ENCODE data around the gene CLECL1. TPM values are rescaled to one million over a fixed set of nuclear protein-coding genes. Genes with fewer than 3 reads are reported as not detected.

CLECL1 gene
- total and polyA plus RNA-seq, 2 of the 8 experiments (the other 6 are each of a cell fraction or from before 2014, with no cell fraction given), result not detected

GRCh38 chr12:9717070-9717925, 15.6 kb downstream of the CLECL1 start:
- no peak overlapping the region for H2BK5ac ChIP-seq (ENCODE audit: low read depth, low read length)
- no peak overlapping the region for H4K8ac ChIP-seq (ENCODE audit: extremely low read depth, insufficient read depth, low read length)
- no peak for DNase-seq (ENCODE audit: low read depth in 1 of 2, low spot score in 2 of 2)
- H3K27ac ChIP-seq (ENCODE audit: low read depth, low read length), result no peak overlapping the region
- ChIA-PET POLR2A (ENCODE audit: partially characterized antibody) (interaction anchor here (1.0 kb wide), 2 partner anchors 9 to 14 kb away, joined by 3 to 4 read pairs; no protein-coding TSS in a partner anchor), CTCF (ENCODE audit: partially characterized antibody) (interaction anchor here (0.7 to 1.9 kb wide), 4 partner anchors 9 to 386 kb away, joined by 3 to 15 read pairs (median 4); no protein-coding TSS in a partner anchor)
- H3K79me2 ChIP-seq (ENCODE audit: control insufficient read depth in 1 of 2, insufficient read depth in 2 of 2, low read length in 2 of 2), result no peaks in the 10 kb centered on the region
- no peaks in the 10 kb centered on the region for H3K23me2 ChIP-seq (ENCODE audit: low read depth, low read length)
- H3K4me1 ChIP-seq (replicated peaks in 1 of 4; ENCODE audit: control insufficient read depth in 3 of 4, insufficient read depth in 4 of 4, low read length in 3 of 4), result no peaks in the 10 kb centered on the region
- H2BK120ac ChIP-seq (replicated peaks; ENCODE audit: low read depth, low read length), result no peak overlapping the region
- H4K91ac ChIP-seq (replicated peaks; ENCODE audit: insufficient read length, low read length), result no peak overlapping the region
- no peaks in the 10 kb centered on the region for H3K9me3 ChIP-seq (ENCODE audit: insufficient read depth in 2 of 2, low read depth in 1 of 2, low read length in 1 of 2)
- no peaks in the 10 kb centered on the region for H3K79me1 ChIP-seq (ENCODE audit: low read depth, low read length)
- H3K9ac ChIP-seq (replicated peaks in 1 of 4; ENCODE audit: extremely low read depth in 1 of 4, low read depth in 3 of 4, low read length in 3 of 4), result no peak overlapping the region
- no peak overlapping the region for H2BK15ac ChIP-seq (ENCODE audit: low read length)
- no peak overlapping the region for H2AFZ ChIP-seq (ENCODE audit: low read length)
- no peaks in the 10 kb centered on the region for H4K20me1 ChIP-seq (replicated peaks in 1 of 2; ENCODE audit: control insufficient read depth in 1 of 2, insufficient read depth in 2 of 2, low read length in 2 of 2)
- H3K18ac ChIP-seq (ENCODE audit: extremely low read depth, low read length), result no peak overlapping the region
- FAIRE-seq, result no peak
- no peak overlapping the region for H2BK20ac ChIP-seq (ENCODE audit: low read length)
- no peak overlapping the region for H3K23ac ChIP-seq (ENCODE audit: insufficient read length)
- H3K4me3 ChIP-seq (ENCODE audit: extremely low read depth in 1 of 4, insufficient read depth in 2 of 4, low read depth in 3 of 4, low read length in 4 of 4), result no peak overlapping the region
- H3K56ac ChIP-seq (replicated peaks; ENCODE audit: insufficient read length, low read depth, low read length), result no peak overlapping the region
- no peaks in the 10 kb centered on the region for H3K27me3 ChIP-seq (replicated peaks in 1 of 4; ENCODE audit: control insufficient read depth in 3 of 4, extremely low read depth in 1 of 4, insufficient read depth in 3 of 4, low read length in 3 of 4)
- H3K4me2 ChIP-seq (ENCODE audit: insufficient read depth in 1 of 2, low read depth in 2 of 2, low read length in 2 of 2), result no peak overlapping the region
- H4K5ac ChIP-seq (ENCODE audit: insufficient read length, low read depth, low read length), result no peak overlapping the region
- no peak overlapping the region for H3K4ac ChIP-seq (replicated peaks; ENCODE audit: insufficient read length, low read depth, low read length)
- no peaks in the 10 kb centered on the region for H3K36me3 ChIP-seq (ENCODE audit: control insufficient read depth in 2 of 4, insufficient read depth in 4 of 4, low read length in 3 of 4)
- 86% methylated on average over 15 of the region's 15 CpGs; no CpG with 5 or more reads in 1 of the 2 experiments for WGBS, 2 experiments (ENCODE audit: extremely low coverage in 1 of 2, insufficient coverage in 1 of 2, insufficient read length in 1 of 2, insufficient replicate concordance in 2 of 2, low coverage in 1 of 2, low lambda C conversion rate in 2 of 2, missing lambda C conversion rate in 1 of 2)
- H2AK5ac ChIP-seq (ENCODE audit: low read depth, low read length), result no peak overlapping the region
- no peak overlapping the region for H3K14ac ChIP-seq (ENCODE audit: insufficient read length)
- no peak overlapping the region for H2BK12ac ChIP-seq (ENCODE audit: low read depth, low read length)
- TF ChIP-seq CTBP2 (IDR thresholded peaks at IDR 0.05; ENCODE audit: borderline replicate concordance, insufficient read depth, insufficient read length, low read length) (no peak), SIX5 (IDR thresholded peaks at IDR 0.05; ENCODE audit: low read depth, low read length) (no peak), POLR2A (IDR thresholded peaks at IDR 0.05; ENCODE audit: control extremely low read depth in 1 of 2, low read depth in 2 of 2, low read length in 2 of 2) (no peak)
